SU-DHL-6 (cell line): ENCODE measurements around the gene FURIN.

Source experiments
- H2AFZ ChIP-seq: fragments of 200-600 bp; sonication (generic); 2 replicates; pipeline ENCODE4 v1.6.1; 2014; ENCODE audit warnings: low read depth, mild to moderate bottlenecking, moderate library complexity, mixed read lengths, antibody characterized with exemption, low read length; ENCODE audit not compliant: severe bottlenecking
- H3F3A ChIP-seq: fragments of 200-600 bp; shearing (Covaris generic); 2 replicates; pipeline ENCODE4 v1.6.0; 2016; ENCODE audit warnings: antibody characterized with exemption, mild to moderate bottlenecking; ENCODE audit not compliant: insufficient read depth
- H3K27ac ChIP-seq: fragments of 200-600 bp; sonication (generic); 2 replicates; pipeline ENCODE4 v1.5.1; 2016; ENCODE audit warnings: low read depth, mild to moderate bottlenecking, low read length, moderate library complexity, mixed read lengths
- H3K27me3 ChIP-seq: fragments of 200-600 bp; sonication (generic), shearing (Covaris generic); 2 replicates; pipeline ENCODE4 v1.6.0; 2014; ENCODE audit warnings: mild to moderate bottlenecking, low read length
- H3K36me3 ChIP-seq: fragments of 200-600 bp; sonication (generic); 2 replicates; pipeline ENCODE4 v1.6.1; 2014; ENCODE audit warnings: mild to moderate bottlenecking, low read length, mixed read lengths
- H3K4me2 ChIP-seq: fragments of 300-600, 200-600 bp; shearing (Covaris generic), sonication (generic); 2 replicates; pipeline ENCODE4 v1.6.0; 2014; ENCODE audit warnings: low read length, low read depth, mild to moderate bottlenecking; ENCODE audit not compliant: poor library complexity, severe bottlenecking
- H3K4me3 ChIP-seq: fragments of 200-600 bp; sonication (generic); 2 replicates; pipeline ENCODE4 v1.5.1; 2014; ENCODE audit warnings: antibody characterized with exemption, low read length, mild to moderate bottlenecking, mixed read lengths; ENCODE audit not compliant: insufficient read depth, poor library complexity, severe bottlenecking
- H3K79me2 ChIP-seq: fragments of 200-600 bp; sonication (generic); 2 replicates; pipeline ENCODE4 v1.6.1; 2014; ENCODE audit warnings: mild to moderate bottlenecking, low read length, moderate library complexity; ENCODE audit not compliant: insufficient read depth
- H3K9ac ChIP-seq: fragments of 200-600 bp; sonication (generic); 2 replicates; pipeline ENCODE4 v1.7.0; 2014; ENCODE audit warnings: mild to moderate bottlenecking, low read length
- H3K9me2 ChIP-seq: fragments of 200-600 bp; sonication (generic); replicated peaks from 2 replicates; pipeline ENCODE4 v1.6.1; 2014; ENCODE audit warnings: low read length; ENCODE audit not compliant: insufficient read depth
- H3K9me3 ChIP-seq: fragments of 200-600 bp; sonication (generic); 2 replicates; pipeline ENCODE4 v1.6.1; 2014; ENCODE audit warnings: low read length, mixed read lengths; ENCODE audit not compliant: insufficient read depth
- H4K20me1 ChIP-seq: fragments of 200-600 bp; sonication (generic); 2 replicates; pipeline ENCODE4 v1.6.1; 2014; ENCODE audit warnings: low read depth, mild to moderate bottlenecking, antibody characterized with exemption, low read length, moderate library complexity, mixed read lengths
- CTCF ChIP-seq: fragments of 200-600 bp; sonication (generic); IDR thresholded peaks from one replicate; pipeline ENCODE4 v1.5.1; 2017; ENCODE audit warnings: antibody characterized with exemption, mild to moderate bottlenecking, low read length, moderate library complexity; ENCODE audit not compliant: insufficient read depth, poor library complexity, severe bottlenecking
- EZH2phosphoT487 ChIP-seq: fragments of 200-600 bp; sonication (generic), shearing (Covaris generic); conservative IDR thresholded peaks from 2 replicates; pipeline ENCODE4 v1.6.1; 2018; ENCODE audit warnings: mild to moderate bottlenecking, antibody characterized with exemption, low read length, moderate library complexity, mixed read lengths

Gene FURIN

GRCh38 chr15:90829942-90830440 lies 38.4 kb upstream of the FURIN start:
- TF ChIP-seq CTCF (no peak), EZH2phosphoT487 (no peak)
- H3K9ac ChIP-seq = no peak overlapping the region
- H3K36me3 ChIP-seq = no peaks in the 10 kb centered on the region
- H3K27me3 ChIP-seq = no peaks in the 10 kb centered on the region
- H4K20me1 ChIP-seq = no peaks in the 10 kb centered on the region
- no peak overlapping the region for H3K27ac ChIP-seq
- no peak overlapping the region for H3K4me2 ChIP-seq
- no peaks in the 10 kb centered on the region for H3K9me3 ChIP-seq
- no peaks in the 10 kb centered on the region for H3F3A ChIP-seq
- H3K79me2 ChIP-seq = no peaks in the 10 kb centered on the region
- H3K4me3 ChIP-seq = no peak overlapping the region
- H2AFZ ChIP-seq = no peak overlapping the region
- H3K9me2 ChIP-seq = no peaks in the 10 kb centered on the region

GRCh38 chr15:90834626-90835025 lies 33.8 kb upstream of the FURIN start:
- H3K4me2 ChIP-seq = no peak overlapping the region
- H2AFZ ChIP-seq = no peak overlapping the region
- no peaks in the 10 kb centered on the region for H3F3A ChIP-seq
- no peaks in the 10 kb centered on the region for H4K20me1 ChIP-seq
- no peaks in the 10 kb centered on the region for H3K79me2 ChIP-seq
- no peaks in the 10 kb centered on the region for H3K27me3 ChIP-seq
- H3K9ac ChIP-seq = no peak overlapping the region
- no peak overlapping the region for H3K4me3 ChIP-seq
- no peaks in the 10 kb centered on the region for H3K9me2 ChIP-seq
- H3K27ac ChIP-seq = no peak overlapping the region
- H3K36me3 ChIP-seq = no peaks in the 10 kb centered on the region
- no peaks in the 10 kb centered on the region for H3K9me3 ChIP-seq
- TF ChIP-seq EZH2phosphoT487 = no peak
- TF ChIP-seq CTCF = no peak

- TF ChIP-seq EZH2phosphoT487 (no peak), CTCF (no peak)
- Histone ChIP-seq H3K27me3 (no peaks in the 10 kb centered on the region), H3K79me2 (no peaks in the 10 kb centered on the region), H3K9me3 (no peaks in the 10 kb centered on the region), H3K9me2 (no peaks in the 10 kb centered on the region), H3K4me2 (no peak overlapping the region), H3K27ac (no peak overlapping the region), H3K4me3 (no peak overlapping the region), H3F3A (no peaks in the 10 kb centered on the region), H2AFZ (no peak overlapping the region), H3K9ac (no peak overlapping the region), H3K36me3 (no peaks in the 10 kb centered on the region), H4K20me1 (no peaks in the 10 kb centered on the region)
These were observed 32.0 kb upstream of the FURIN start for GRCh38 chr15:90836296-90836871.
